ENCODE results near the gene TMEM181.

DNA sequence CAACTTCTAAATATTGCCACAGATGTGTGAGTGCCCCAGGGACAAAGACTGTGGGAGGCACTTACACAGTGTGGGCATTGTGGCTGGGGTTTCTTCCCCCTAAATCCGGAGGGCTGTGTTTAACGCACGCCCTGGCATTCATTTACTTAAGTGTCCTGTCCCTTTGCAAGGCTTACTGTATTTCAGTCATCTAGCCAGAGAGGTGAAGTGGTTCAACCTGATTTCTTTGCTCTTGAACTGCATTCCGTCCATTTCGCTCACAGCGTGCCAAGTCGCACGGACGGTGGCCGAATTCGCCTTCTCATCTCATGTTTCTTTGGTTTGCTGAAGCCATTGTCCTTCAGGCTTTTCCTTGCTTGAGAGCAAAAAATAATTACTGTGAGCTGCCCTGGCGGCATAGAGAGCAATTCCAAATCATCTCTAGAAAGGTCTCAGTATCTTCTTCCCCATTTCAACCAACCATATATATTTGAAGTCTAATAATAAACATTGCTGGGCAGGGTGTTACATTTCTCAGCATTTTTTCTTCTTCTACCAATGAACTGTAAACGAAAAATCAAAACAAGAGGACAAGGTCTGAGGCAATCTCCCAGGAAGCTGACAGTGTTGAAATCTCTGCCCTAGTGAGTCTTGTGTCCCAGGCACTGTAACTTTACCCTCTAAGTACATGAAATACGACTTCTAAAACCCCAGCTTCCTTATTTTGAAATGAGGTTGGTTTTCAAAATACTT, 106.9 kb downstream of the TMEM181 start:
- TF ChIP-seq, protein P1, sequence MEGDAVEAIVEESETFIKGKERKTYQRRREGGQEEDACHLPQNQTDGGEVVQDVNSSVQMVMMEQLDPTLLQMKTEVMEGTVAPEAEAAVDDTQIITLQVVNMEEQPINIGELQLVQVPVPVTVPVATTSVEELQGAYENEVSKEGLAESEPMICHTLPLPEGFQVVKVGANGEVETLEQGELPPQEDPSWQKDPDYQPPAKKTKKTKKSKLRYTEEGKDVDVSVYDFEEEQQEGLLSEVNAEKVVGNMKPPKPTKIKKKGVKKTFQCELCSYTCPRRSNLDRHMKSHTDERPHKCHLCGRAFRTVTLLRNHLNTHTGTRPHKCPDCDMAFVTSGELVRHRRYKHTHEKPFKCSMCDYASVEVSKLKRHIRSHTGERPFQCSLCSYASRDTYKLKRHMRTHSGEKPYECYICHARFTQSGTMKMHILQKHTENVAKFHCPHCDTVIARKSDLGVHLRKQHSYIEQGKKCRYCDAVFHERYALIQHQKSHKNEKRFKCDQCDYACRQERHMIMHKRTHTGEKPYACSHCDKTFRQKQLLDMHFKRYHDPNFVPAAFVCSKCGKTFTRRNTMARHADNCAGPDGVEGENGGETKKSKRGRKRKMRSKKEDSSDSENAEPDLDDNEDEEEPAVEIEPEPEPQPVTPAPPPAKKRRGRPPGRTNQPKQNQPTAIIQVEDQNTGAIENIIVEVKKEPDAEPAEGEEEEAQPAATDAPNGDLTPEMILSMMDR (IDR thresholded peaks at IDR 0.05) = no peak
- no peak for TF ChIP-seq POLR2A (IDR thresholded peaks at IDR 0.05)

Measured in adrenal gland (tissue), 5 donors.